Neuronal stem cell (in vitro differentiated cells): ENCODE data around the gene AKAP9.

ENCODE experiments used
- DNase-seq: peaks from one replicate; pipeline ENCODE4 v3.0.0-alpha.2; 2013; ENCODE audit warnings: low spot score
- H2AFZ ChIP-seq: one replicate; pipeline ENCODE4 v1.6.1; 2013; ENCODE audit warnings: mild to moderate bottlenecking, low read length, inconsistent platforms
- H2AK5ac ChIP-seq: 2 replicates; pipeline ENCODE4 v1.6.1; 2013; ENCODE audit warnings: low read depth, mild to moderate bottlenecking, inconsistent platforms, low read length, moderate library complexity, mixed read lengths
- H2BK120ac ChIP-seq: 2 replicates; pipeline ENCODE4 v1.6.1; 2013; ENCODE audit warnings: low read depth, mild to moderate bottlenecking, inconsistent platforms, low read length, moderate library complexity, mixed read lengths
- H2BK12ac ChIP-seq: one replicate; pipeline ENCODE4 v1.6.1; 2013; ENCODE audit warnings: low read length, inconsistent platforms
- H2BK15ac ChIP-seq: 2 replicates; pipeline ENCODE4 v1.6.1; 2013; ENCODE audit warnings: mild to moderate bottlenecking, low read length, inconsistent platforms, mixed read lengths
- H2BK5ac ChIP-seq: one replicate; pipeline ENCODE4 v1.6.1; 2013; ENCODE audit warnings: inconsistent platforms, mild to moderate bottlenecking, low read length, moderate library complexity
- H3K14ac ChIP-seq: one replicate; pipeline ENCODE4 v1.6.1; 2013; ENCODE audit warnings: low read length, inconsistent platforms
- H3K18ac ChIP-seq: 2 replicates; pipeline ENCODE4 v1.6.1; 2013; ENCODE audit warnings: low read length, inconsistent platforms
- H3K23ac ChIP-seq: 2 replicates; pipeline ENCODE4 v1.6.1; 2013; ENCODE audit warnings: low read depth, mild to moderate bottlenecking, mixed read lengths, low read length, inconsistent platforms; ENCODE audit not compliant: poor library complexity
- H3K27ac ChIP-seq: replicated peaks from 3 replicates; pipeline ENCODE4 v1.5.1; 2013; ENCODE audit warnings: low read length, inconsistent platforms
- H3K27me3 ChIP-seq, 3 experiments: 2 replicates each; pipeline ENCODE4 v1.6.1; 2013; ENCODE audit warnings: low read length in 3 of 3, mild to moderate bottlenecking in 2 of 3, inconsistent platforms in 1 of 3, low read depth in 1 of 3, mixed read lengths in 1 of 3, moderate library complexity in 1 of 3; ENCODE audit not compliant: control insufficient read depth in 3 of 3, insufficient read depth in 3 of 3
- H3K36me3 ChIP-seq, 2 donors: replicated peaks in 1 of 2; 2 replicates each; pipeline ENCODE4 v1.6.1; 2013; ENCODE audit warnings: low read length in 2 of 2; ENCODE audit not compliant: control insufficient read depth in 2 of 2, insufficient read depth in 2 of 2
- H3K4ac ChIP-seq: 2 replicates; pipeline ENCODE4 v1.6.1; 2013; ENCODE audit warnings: inconsistent platforms, mild to moderate bottlenecking, low read length, moderate library complexity
- H3K4me1 ChIP-seq, 2 donors: 1 replicate in 1 of 2; 2 replicates in 1 of 2; pipeline ENCODE4 v1.6.1; 2013; ENCODE audit warnings: low read length in 2 of 2, low read depth in 1 of 2; ENCODE audit not compliant: control insufficient read depth in 2 of 2, insufficient read depth in 1 of 2
- H3K4me2 ChIP-seq: one replicate; pipeline ENCODE4 v1.6.1; 2013; ENCODE audit warnings: mild to moderate bottlenecking, low read length, inconsistent platforms; ENCODE audit not compliant: insufficient read depth, poor library complexity, severe bottlenecking
- H3K4me3 ChIP-seq, 2 donors: 2 replicates each; pipeline ENCODE4 v1.5.1; 2013; ENCODE audit warnings: low read length in 2 of 2, mild to moderate bottlenecking in 2 of 2, inconsistent platforms in 1 of 2, moderate library complexity in 1 of 2
- H3K79me1 ChIP-seq: one replicate; pipeline ENCODE4 v1.6.1; 2013; ENCODE audit warnings: low read depth, mild to moderate bottlenecking, inconsistent platforms, low read length, moderate library complexity
- H3K9ac ChIP-seq: one replicate; pipeline ENCODE4 v1.6.1; 2013; ENCODE audit warnings: mild to moderate bottlenecking, low read depth, low read length, inconsistent platforms; ENCODE audit not compliant: poor library complexity
- H3K9me3 ChIP-seq, 2 donors: replicated peaks in 1 of 2; 2 replicates each; pipeline versions ENCODE3 to v1.6.1; 2013; ENCODE audit warnings: low read length in 2 of 2, mild to moderate bottlenecking in 2 of 2, inconsistent platforms in 1 of 2, low read depth in 1 of 2, mixed read lengths in 1 of 2, moderate library complexity in 1 of 2; ENCODE audit not compliant: control insufficient read depth in 2 of 2, insufficient read depth in 1 of 2
- H4K8ac ChIP-seq: one replicate; pipeline ENCODE4 v1.6.1; 2013; ENCODE audit warnings: low read depth, mild to moderate bottlenecking, inconsistent platforms, low read length, moderate library complexity
- H4K91ac ChIP-seq: one replicate; pipeline ENCODE4 v1.6.1; 2013; ENCODE audit warnings: low read length, low read depth, mild to moderate bottlenecking, inconsistent platforms; ENCODE audit not compliant: poor library complexity
- WGBS, 2 donors: extraction: QIAGEN DNeasy Blood & Tissue Kit; methylation state at CpG; one replicate each; pipeline ENCODE4 v1.1.7; 2013; ENCODE audit warnings: missing lambda C conversion rate in 2 of 2, mixed read lengths in 1 of 2; ENCODE audit not compliant: insufficient read length in 2 of 2, insufficient replicate concordance in 1 of 2; ENCODE audit errors: extremely low coverage in 2 of 2; 5-methylcytosine and 5-hydroxymethylcytosine counted together

Gene AKAP9

GRCh38 chr7:92131764-92132330 is 191.2 kb downstream of the AKAP9 start:
- Histone ChIP-seq H4K91ac (no peak overlapping the region), H3K9me3 (peaks cover 1 to 3% of the 10 kb centered on the region in 2 donors), H3K14ac (no peak overlapping the region), H2AK5ac (no peak overlapping the region), H3K18ac (no peak overlapping the region), H3K36me3 (peaks cover 16 to 54% of the 10 kb centered on the region in 2 donors), H3K4me3 (peak overlapping the region in 1 of 2 donors; percentile 69), H3K9ac (no peak overlapping the region), H3K27ac (no peak overlapping the region), H3K23ac (no peak overlapping the region), H3K4ac (no peak overlapping the region), H3K79me1 (peaks cover 6% of the 10 kb centered on the region), H4K8ac (no peak overlapping the region), H3K4me1 (peaks cover 1 to 2% of the 10 kb centered on the region in 2 donors), H3K27me3 (no peaks in the 10 kb centered on the region), H2BK12ac (no peak overlapping the region), H2BK120ac (no peak overlapping the region), H2BK5ac (no peak overlapping the region), H2BK15ac (no peak overlapping the region), H3K4me2 (no peak overlapping the region), H2AFZ (no peak overlapping the region)
- no peak for DNase-seq
- no CpG with 5 or more reads among the region's 4 CpGs for WGBS, 2 donors

- Histone ChIP-seq H3K9ac (peak overlapping the region; percentile 99), H3K4me1 (peaks cover 1 to 2% of the 10 kb centered on the region in 2 donors), H2BK15ac (no peak overlapping the region), H3K18ac (no peak overlapping the region), H3K9me3 (peaks cover 1 to 3% of the 10 kb centered on the region in 2 donors), H3K27me3 (no peaks in the 10 kb centered on the region), H2AK5ac (no peak overlapping the region), H3K79me1 (peaks cover 6% of the 10 kb centered on the region), H3K4me3 (peak overlapping the region; percentile 69 to 99), H2AFZ (peak overlapping the region; percentile 99), H4K8ac (no peak overlapping the region), H3K23ac (peak overlapping the region; percentile 92), H3K36me3 (peaks cover 11 to 40% of the 10 kb centered on the region in 2 donors), H2BK120ac (peak overlapping the region; percentile 96), H3K4me2 (peak overlapping the region; percentile 52), H2BK5ac (no peak overlapping the region), H3K4ac (no peak overlapping the region), H2BK12ac (no peak overlapping the region), H4K91ac (no peak overlapping the region), H3K14ac (peak overlapping the region; percentile 31), H3K27ac (no peak overlapping the region)
- no peak for DNase-seq
- WGBS, 2 donors: no CpG with 5 or more reads among the region's 15 CpGs
These were observed 192.6 kb downstream of the AKAP9 start for GRCh38 chr7:92133133-92133736.

- peak overlapping the region; percentile 94 for H3K27ac ChIP-seq
- peak overlapping the region; percentile 99 for H3K4ac ChIP-seq
- H3K18ac ChIP-seq: peak overlapping the region; percentile 100
- H3K9me3 ChIP-seq: peaks cover 1 to 3% of the 10 kb centered on the region in 2 donors
- H2BK120ac ChIP-seq: peak overlapping the region; percentile 96
- peak overlapping the region; percentile 58 for H2BK12ac ChIP-seq
- peak overlapping the region; percentile 99 for H3K14ac ChIP-seq
- peaks cover 6% of the 10 kb centered on the region for H3K79me1 ChIP-seq
- H2AFZ ChIP-seq: peak overlapping the region; percentile 99
- H4K8ac ChIP-seq: peak overlapping the region; percentile 82
- H3K23ac ChIP-seq: peak overlapping the region; percentile 92
- H4K91ac ChIP-seq: peak overlapping the region; percentile 85
- H2BK5ac ChIP-seq: peak overlapping the region; percentile 98
- peak; percentile 82 for DNase-seq
- peak overlapping the region; percentile 69 to 99 for H3K4me3 ChIP-seq
- H2AK5ac ChIP-seq: peak overlapping the region; percentile 99
- WGBS, 2 donors: no CpG with 5 or more reads among the region's 42 CpGs
- H3K36me3 ChIP-seq: peaks cover 5 to 34% of the 10 kb centered on the region in 2 donors
- peak overlapping the region; percentile 67 for H3K4me2 ChIP-seq
- H2BK15ac ChIP-seq: peak overlapping the region; percentile 75
- peaks cover 1 to 2% of the 10 kb centered on the region in 2 donors for H3K4me1 ChIP-seq
- peak overlapping the region; percentile 99 for H3K9ac ChIP-seq
- H3K27me3 ChIP-seq: no peaks in the 10 kb centered on the region
These were observed 193.1 kb downstream of the AKAP9 start for GRCh38 chr7:92133737-92134270.
